Measurements from ENCODE around the gene SRGAP3.

GRCh38 chr3:8985876-8986275 is 263.6 kb downstream of the SRGAP3 start:
- TF ChIP-seq ESRRG (CRISPR knock-in tag; IDR thresholded peaks at IDR 0.05), result no peak
- TF ChIP-seq PATZ1 (CRISPR knock-in tag; IDR thresholded peaks at IDR 0.05; ENCODE audit: borderline replicate concordance), result no peak
- TF ChIP-seq TOX (CRISPR knock-in tag; IDR thresholded peaks at IDR 0.05; ENCODE audit: borderline replicate concordance), result no peak
- no peak for TF ChIP-seq ZNF8 (CRISPR knock-in tag; IDR thresholded peaks at IDR 0.05)
- TF ChIP-seq CREB5 (CRISPR knock-in tag; IDR thresholded peaks at IDR 0.05; ENCODE audit: low read depth), result no peak
- TF ChIP-seq CSRNP3 (CRISPR knock-in tag; IDR thresholded peaks at IDR 0.05), result no peak
- no peak for TF ChIP-seq RARB (CRISPR knock-in tag; IDR thresholded peaks at IDR 0.05)
- TF ChIP-seq ISL1 (CRISPR knock-in tag; IDR thresholded peaks at IDR 0.05), result no peak
- TF ChIP-seq ZFP3 (CRISPR knock-in tag; IDR thresholded peaks at IDR 0.05), result no peak
- no peak for TF ChIP-seq OSR1 (CRISPR knock-in tag; IDR thresholded peaks at IDR 0.05)
- TF ChIP-seq ZFP30 (CRISPR knock-in tag; IDR thresholded peaks at IDR 0.05), result no peak
- no peak for TF ChIP-seq ZNF565 (CRISPR knock-in tag; conservative IDR thresholded peaks at IDR 0.05; ENCODE audit: low read depth)
